Natural killer cell (primary cell): Measurements from ENCODE around the gene PYCARD. TPM values are rescaled to one million over a fixed set of nuclear protein-coding genes. Genes with fewer than 3 reads are reported as not detected.

Source experiments
- ATAC-seq, 3 donors: fragments of 150-1000 bp in 2 of 3; fragments of 200-7000 bp in 1 of 3; cut with Tn5 transposase; 1 replicate in 1 of 3; 2 replicates in 2 of 3; pipeline ENCODE4 v1.10.0; 2021; ENCODE audit warnings: mild to moderate bottlenecking in 2 of 3, moderate library complexity in 2 of 3
- DNase-seq, 2 donors: peaks; one replicate each; pipeline versions ENCODE4 v3.0.0 to v3.0.0-alpha.2; 2013 to 2021; ENCODE audit warnings: mixed read lengths in 1 of 2
- H3K27ac ChIP-seq: one replicate; pipeline ENCODE4 v1.5.1; 2013; ENCODE audit warnings: mild to moderate bottlenecking, low read length
- H3K27me3 ChIP-seq: one replicate; pipeline ENCODE4 v1.6.1; 2013; ENCODE audit warnings: low read length; ENCODE audit not compliant: control insufficient read depth, insufficient read depth
- H3K36me3 ChIP-seq: one replicate; pipeline ENCODE4 v1.6.1; 2013; ENCODE audit warnings: low read length; ENCODE audit not compliant: control insufficient read depth, insufficient read depth
- H3K4me1 ChIP-seq: one replicate; pipeline ENCODE4 v1.6.1; 2013; ENCODE audit warnings: low read length; ENCODE audit not compliant: control insufficient read depth, insufficient read depth
- H3K4me3 ChIP-seq: one replicate; pipeline ENCODE4 v1.5.1; 2013; ENCODE audit warnings: low read length
- H3K9me3 ChIP-seq: one replicate; pipeline ENCODE4 v1.6.1; 2013; ENCODE audit warnings: low read length; ENCODE audit not compliant: control insufficient read depth, insufficient read depth
- H3K27ac Mint-ChIP-seq, 2 donors: one replicate each; pipeline ENCODE4 v1.8.0; 2022; ENCODE audit warnings: mild to moderate bottlenecking in 2 of 2, mixed read lengths in 2 of 2, moderate library complexity in 1 of 2
- H3K27me3 Mint-ChIP-seq, 2 donors: one replicate each; pipeline ENCODE4 v1.8.0; 2022; ENCODE audit warnings: low read depth in 2 of 2, mixed read lengths in 2 of 2
- H3K36me3 Mint-ChIP-seq: one replicate; pipeline ENCODE4 v1.8.0; 2022; ENCODE audit warnings: mixed read lengths
- H3K4me1 Mint-ChIP-seq, 2 donors: one replicate each; pipeline ENCODE4 v1.8.0; 2022; ENCODE audit warnings: mixed read lengths in 2 of 2
- H3K4me3 Mint-ChIP-seq: one replicate; pipeline ENCODE4 v1.8.0; 2022; ENCODE audit warnings: mild to moderate bottlenecking, moderate library complexity, mixed read lengths
- H3K9me3 Mint-ChIP-seq, 2 donors: one replicate each; pipeline ENCODE4 v1.8.0; 2022; ENCODE audit warnings: mixed read lengths in 2 of 2
- CTCF ChIP-seq: fragments of 200-600 bp; IDR thresholded peaks from one replicate; pipeline ENCODE4 v1.8.0; 2022; ENCODE audit warnings: antibody characterized with exemption
- WGBS: methylation state at CpG from one replicate; pipeline ENCODE4 v1.1.7; 2013; ENCODE audit warnings: missing lambda C conversion rate; ENCODE audit not compliant: insufficient coverage; 5-methylcytosine and 5-hydroxymethylcytosine counted together
- intact Hi-C: fragments of 100-400 bp; cut with micrococcal nuclease; formaldehyde crosslinking; loops from one replicate; pipeline ENCODE4 v1.14.2; 2022
- total RNA-seq, 4 donors: library from RNA; stranded (reverse); fragments of 120-200 nt in 1 of 4; gene quantifications; one replicate each; pipeline versions ENCODE4 v1.2.3 to v1.2.4, GENCODE V29; 2013 to 2022

The PYCARD gene
- total RNA-seq, 3 donors from 2014 or later (not counting 1 experiment from before 2014, with no cell fraction given) = 29.7 to 38.1 (median 37.6) TPM

GRCh38 chr16:31189412-31189778, 13.2 kb downstream of the PYCARD start:
- TF ChIP-seq CTCF = no peak
- H3K27ac Mint-ChIP-seq = peak overlapping the region; percentile 80 to 94
- peaks cover 82 to 90% of the 10 kb centered on the region in 2 donors for H3K4me1 Mint-ChIP-seq
- no peaks in the 10 kb centered on the region for H3K9me3 Mint-ChIP-seq
- Histone ChIP-seq H3K4me3 (no peak overlapping the region), H3K27ac (peak overlapping the region; percentile 48), H3K27me3 (no peaks in the 10 kb centered on the region), H3K9me3 (no peaks in the 10 kb centered on the region), H3K36me3 (peaks cover 98% of the 10 kb centered on the region), H3K4me1 (peaks cover 42% of the 10 kb centered on the region)
- DNase-seq (no peak), ATAC-seq (peak in 1 of 3 donors; percentile 9)
- no peaks in the 10 kb centered on the region for H3K27me3 Mint-ChIP-seq
- 67% methylated on average over 2 of the region's 2 CpGs for WGBS
- peaks cover 65% of the 10 kb centered on the region for H3K36me3 Mint-ChIP-seq
- intact Hi-C loops = loop anchor here (2.0 to 10.0 kb wide), 5 partner anchors 13 to 525 kb away; partner anchors contain the start of genes KAT8 and PYCARD
- H3K4me3 Mint-ChIP-seq = peak overlapping the region; percentile 91

GRCh38 chr16:31188450-31189411, 13.8 kb downstream of the PYCARD start:
- ATAC-seq (peak; percentile 58 to 72 (median 63)), DNase-seq (peak in 1 of 2 donors; percentile 37)
- H3K4me1 ChIP-seq = peaks cover 49% of the 10 kb centered on the region
- intact Hi-C loops = loop anchor here (2.0 to 10.0 kb wide), 5 partner anchors 14 to 526 kb away; partner anchors contain the start of genes KAT8 and PYCARD
- peaks cover 98% of the 10 kb centered on the region for H3K36me3 ChIP-seq
- H3K9me3 ChIP-seq = no peaks in the 10 kb centered on the region
- H3K4me3 ChIP-seq = no peak overlapping the region
- peak overlapping the region; percentile 48 for H3K27ac ChIP-seq
- no peak for TF ChIP-seq CTCF
- no peaks in the 10 kb centered on the region for H3K27me3 Mint-ChIP-seq
- peaks cover 86 to 92% of the 10 kb centered on the region in 2 donors for H3K4me1 Mint-ChIP-seq
- no peaks in the 10 kb centered on the region for H3K9me3 Mint-ChIP-seq
- no peaks in the 10 kb centered on the region for H3K27me3 ChIP-seq
- H3K4me3 Mint-ChIP-seq = peak overlapping the region; percentile 91
- 46% methylated on average over 3 of the region's 3 CpGs for WGBS
- H3K27ac Mint-ChIP-seq = peak overlapping the region; percentile 80 to 94
- peaks cover 65% of the 10 kb centered on the region for H3K36me3 Mint-ChIP-seq

- H3K27me3 Mint-ChIP-seq = no peaks in the 10 kb centered on the region
- no peaks in the 10 kb centered on the region for H3K9me3 ChIP-seq
- WGBS = 86% methylated on average over 8 of the region's 8 CpGs
- intact Hi-C loops = loop anchor here (2.0 to 10.0 kb wide), 5 partner anchors 15 to 527 kb away; partner anchors contain the start of genes KAT8 and PYCARD
- H3K4me1 ChIP-seq = peaks cover 57% of the 10 kb centered on the region
- peaks cover 90 to 93% of the 10 kb centered on the region in 2 donors for H3K4me1 Mint-ChIP-seq
- H3K36me3 ChIP-seq = peaks cover 98% of the 10 kb centered on the region
- H3K9me3 Mint-ChIP-seq = no peaks in the 10 kb centered on the region
- H3K27ac ChIP-seq = peak overlapping the region; percentile 48
- H3K36me3 Mint-ChIP-seq = peaks cover 65% of the 10 kb centered on the region
- H3K27ac Mint-ChIP-seq = peak overlapping the region; percentile 80 to 94
- H3K4me3 ChIP-seq = no peak overlapping the region
- no peaks in the 10 kb centered on the region for H3K27me3 ChIP-seq
- TF ChIP-seq CTCF = no peak
- DNase-seq (peak in 1 of 2 donors; percentile 21), ATAC-seq (no peak)
- peak overlapping the region; percentile 91 for H3K4me3 Mint-ChIP-seq
These were observed 14.8 kb downstream of the PYCARD start for GRCh38 chr16:31187808-31188189.
